ENCODE data around the gene PEBP1. TPM values are rescaled to one million over a fixed set of nuclear protein-coding genes. Genes with fewer than 3 reads are reported as not detected.

The PEBP1 gene
- total and polyA plus RNA-seq, 5 donors from 2014 or later: 75.2 to 359 (median 310) TPM

GRCh38 chr12:118102609-118103008 is 33.3 kb upstream of the PEBP1 start:
- H3K4me1 Mint-ChIP-seq: peaks cover 0 to 8% (median 6%) of the 10 kb centered on the region in 4 donors
- H3K36me3 ChIP-seq (ENCODE audit: control insufficient read depth, insufficient read depth, low read length): no peaks in the 10 kb centered on the region
- H3K36me3 Mint-ChIP-seq: no peaks in the 10 kb centered on the region
- peak overlapping the region; percentile 72 to 96 (median 86) for H3K4me3 Mint-ChIP-seq
- H3K9me3 Mint-ChIP-seq: peaks cover 0 to 4% (median 0%) of the 10 kb centered on the region in 7 donors
- no peak overlapping the region for H3K27ac ChIP-seq (ENCODE audit: insufficient read depth, low read length, poor library complexity, severe bottlenecking)
- ATAC-seq (ENCODE audit: low read depth in 2 of 2): no peak
- H3K27me3 ChIP-seq (ENCODE audit: control insufficient read depth, insufficient read depth, low read length): peaks cover 3% of the 10 kb centered on the region
- H3K4me1 ChIP-seq (ENCODE audit: control insufficient read depth, insufficient read depth, low read length, poor library complexity, severe bottlenecking): peaks cover 17% of the 10 kb centered on the region
- peak overlapping the region in 1 of 3 donors; percentile 28 for H3K27ac Mint-ChIP-seq
- H3K4me3 ChIP-seq (ENCODE audit: low read depth, low read length): no peak overlapping the region
- no peak for DNase-seq
- no peaks in the 10 kb centered on the region for H3K9me3 ChIP-seq (ENCODE audit: control insufficient read depth in 2 of 2, low read length in 2 of 2)
- H3K27me3 Mint-ChIP-seq: peaks cover 39% of the 10 kb centered on the region

GRCh38 chr12:118103201-118103600 is 32.7 kb upstream of the PEBP1 start:
- peak; percentile 8 to 14 for ATAC-seq (ENCODE audit: low read depth in 2 of 2)
- Mint-ChIP-seq H3K9me3 (peaks cover 0 to 4% (median 0%) of the 10 kb centered on the region in 7 donors), H3K4me1 (peaks cover 0 to 8% (median 6%) of the 10 kb centered on the region in 4 donors), H3K27ac (no peak overlapping the region), H3K27me3 (peaks cover 39% of the 10 kb centered on the region), H3K4me3 (peak overlapping the region; percentile 72 to 96 (median 86)), H3K36me3 (no peaks in the 10 kb centered on the region)
- no peaks in the 10 kb centered on the region for H3K9me3 ChIP-seq (ENCODE audit: control insufficient read depth in 2 of 2, low read length in 2 of 2)
- no peaks in the 10 kb centered on the region for H3K36me3 ChIP-seq (ENCODE audit: control insufficient read depth, insufficient read depth, low read length)
- no peak overlapping the region for H3K27ac ChIP-seq (ENCODE audit: insufficient read depth, low read length, poor library complexity, severe bottlenecking)
- H3K4me1 ChIP-seq (ENCODE audit: control insufficient read depth, insufficient read depth, low read length, poor library complexity, severe bottlenecking): peaks cover 17% of the 10 kb centered on the region
- H3K27me3 ChIP-seq (ENCODE audit: control insufficient read depth, insufficient read depth, low read length): peaks cover 3% of the 10 kb centered on the region
- DNase-seq: peak in 1 of 3 donors; percentile 34
- peak overlapping the region; percentile 32 for H3K4me3 ChIP-seq (ENCODE audit: low read depth, low read length)

- Histone ChIP-seq H3K27ac (ENCODE audit: insufficient read depth, low read length, poor library complexity, severe bottlenecking) (no peak within 1 kb of the TSS), H3K9me3 (ENCODE audit: control insufficient read depth in 2 of 2, low read length in 2 of 2) (no peaks in the 10 kb centered on the region), H3K27me3 (ENCODE audit: control insufficient read depth, insufficient read depth, low read length) (peaks cover 3% of the 10 kb centered on the region), H3K4me1 (ENCODE audit: control insufficient read depth, insufficient read depth, low read length, poor library complexity, severe bottlenecking) (peaks cover 17% of the 10 kb centered on the region), H3K36me3 (ENCODE audit: control insufficient read depth, insufficient read depth, low read length) (no peaks in the 10 kb centered on the region), H3K4me3 (ENCODE audit: low read depth, low read length) (peak within 1 kb of the TSS; percentile 61)
- peaks cover 0 to 8% (median 6%) of the 10 kb centered on the region in 4 donors for H3K4me1 Mint-ChIP-seq
- peaks cover 0 to 4% (median 0%) of the 10 kb centered on the region in 7 donors for H3K9me3 Mint-ChIP-seq
- peak within 1 kb of the TSS in 1 of 3 donors; percentile 28 for H3K27ac Mint-ChIP-seq
- ATAC-seq (ENCODE audit: low read depth in 2 of 2) (peak; percentile 42 to 50), DNase-seq (peak in 1 of 3 donors; percentile 32)
- H3K36me3 Mint-ChIP-seq: no peaks in the 10 kb centered on the region
- peaks cover 39% of the 10 kb centered on the region for H3K27me3 Mint-ChIP-seq
- H3K4me3 Mint-ChIP-seq: peak within 1 kb of the TSS; percentile 77 to 96 (median 86)
Observed at GRCh38 chr12:118103601-118104382, 32.1 kb upstream of the PEBP1 start, which contains the start of gene VSIG10. Gene VSIG10, minus strand, starts transcription at chr12:118104011. Its CDS starts 340 bp downstream, at chr12:118103671.

- peaks cover 0 to 4% (median 0%) of the 10 kb centered on the region in 7 donors for H3K9me3 Mint-ChIP-seq
- Histone ChIP-seq H3K27ac (ENCODE audit: insufficient read depth, low read length, poor library complexity, severe bottlenecking) (no peak overlapping the region), H3K4me1 (ENCODE audit: control insufficient read depth, insufficient read depth, low read length, poor library complexity, severe bottlenecking) (peaks cover 17% of the 10 kb centered on the region), H3K27me3 (ENCODE audit: control insufficient read depth, insufficient read depth, low read length) (peaks cover 3% of the 10 kb centered on the region), H3K9me3 (ENCODE audit: control insufficient read depth in 2 of 2, low read length in 2 of 2) (no peaks in the 10 kb centered on the region), H3K4me3 (ENCODE audit: low read depth, low read length) (no peak overlapping the region), H3K36me3 (ENCODE audit: control insufficient read depth, insufficient read depth, low read length) (no peaks in the 10 kb centered on the region)
- H3K27ac Mint-ChIP-seq: no peak overlapping the region
- H3K36me3 Mint-ChIP-seq: no peaks in the 10 kb centered on the region
- ATAC-seq (ENCODE audit: low read depth in 2 of 2) (no peak), DNase-seq (no peak)
- no peak overlapping the region for H3K4me3 Mint-ChIP-seq
- peaks cover 26% of the 10 kb centered on the region for H3K27me3 Mint-ChIP-seq
- peaks cover 0 to 8% (median 6%) of the 10 kb centered on the region in 4 donors for H3K4me1 Mint-ChIP-seq
Observed at GRCh38 chr12:118107011-118107410, 28.9 kb upstream of the PEBP1 start.

GRCh38 chr12:118107694-118108093 is 28.2 kb upstream of the PEBP1 start:
- DNase-seq (no peak), ATAC-seq (ENCODE audit: low read depth in 2 of 2) (no peak)
- H3K27me3 ChIP-seq (ENCODE audit: control insufficient read depth, insufficient read depth, low read length): no peaks in the 10 kb centered on the region

GRCh38 chr12:118109088-118109487 is 26.8 kb upstream of the PEBP1 start:
- no peak overlapping the region for H3K27ac ChIP-seq (ENCODE audit: insufficient read depth, low read length, poor library complexity, severe bottlenecking)
- H3K4me3 ChIP-seq (ENCODE audit: low read depth, low read length): no peak overlapping the region
- DNase-seq (no peak), ATAC-seq (ENCODE audit: low read depth in 2 of 2) (no peak)
- H3K4me3 Mint-ChIP-seq: no peak overlapping the region
- no peaks in the 10 kb centered on the region for H3K9me3 ChIP-seq (ENCODE audit: control insufficient read depth in 2 of 2, low read length in 2 of 2)
- no peaks in the 10 kb centered on the region for H3K36me3 ChIP-seq (ENCODE audit: control insufficient read depth, insufficient read depth, low read length)
- peaks cover 0 to 5% (median 1%) of the 10 kb centered on the region in 4 donors for H3K4me1 Mint-ChIP-seq
- H3K27me3 Mint-ChIP-seq: peaks cover 16% of the 10 kb centered on the region
- H3K36me3 Mint-ChIP-seq: no peaks in the 10 kb centered on the region
- no peak overlapping the region for H3K27ac Mint-ChIP-seq
- H3K27me3 ChIP-seq (ENCODE audit: control insufficient read depth, insufficient read depth, low read length): no peaks in the 10 kb centered on the region
- H3K9me3 Mint-ChIP-seq: peaks cover 0 to 2% (median 0%) of the 10 kb centered on the region in 7 donors
- H3K4me1 ChIP-seq (ENCODE audit: control insufficient read depth, insufficient read depth, low read length, poor library complexity, severe bottlenecking): peaks cover 4% of the 10 kb centered on the region

More at GRCh38 chr12:118107694-118108093, 28.2 kb upstream of the PEBP1 start:
- Mint-ChIP-seq H3K27me3 (peaks cover 22% of the 10 kb centered on the region), H3K4me1 (peaks cover 0 to 8% (median 5%) of the 10 kb centered on the region in 4 donors), H3K4me3 (no peak overlapping the region), H3K36me3 (no peaks in the 10 kb centered on the region), H3K27ac (peak overlapping the region in 1 of 3 donors; percentile 74), H3K9me3 (peaks cover 0 to 4% (median 0%) of the 10 kb centered on the region in 7 donors)
- Histone ChIP-seq H3K4me3 (ENCODE audit: low read depth, low read length) (no peak overlapping the region), H3K27ac (ENCODE audit: insufficient read depth, low read length, poor library complexity, severe bottlenecking) (no peak overlapping the region), H3K9me3 (ENCODE audit: control insufficient read depth in 2 of 2, low read length in 2 of 2) (no peaks in the 10 kb centered on the region), H3K4me1 (ENCODE audit: control insufficient read depth, insufficient read depth, low read length, poor library complexity, severe bottlenecking) (peaks cover 17% of the 10 kb centered on the region), H3K36me3 (ENCODE audit: control insufficient read depth, insufficient read depth, low read length) (no peaks in the 10 kb centered on the region)

GRCh38 chr12:118119449-118119879 is 16.5 kb upstream of the PEBP1 start:
- H3K27me3 Mint-ChIP-seq: no peaks in the 10 kb centered on the region
- H3K9me3 Mint-ChIP-seq: no peaks in the 10 kb centered on the region
- no peak for ATAC-seq (ENCODE audit: low read depth in 2 of 2)

More at GRCh38 chr12:118119449-118119879, 16.5 kb upstream of the PEBP1 start:
- H3K27ac ChIP-seq (ENCODE audit: insufficient read depth, low read length, poor library complexity, severe bottlenecking): no peak overlapping the region
- H3K4me3 ChIP-seq (ENCODE audit: low read depth, low read length): no peak overlapping the region
- no peaks in the 10 kb centered on the region for H3K9me3 ChIP-seq (ENCODE audit: control insufficient read depth in 2 of 2, low read length in 2 of 2)
- H3K27me3 ChIP-seq (ENCODE audit: control insufficient read depth, insufficient read depth, low read length): no peaks in the 10 kb centered on the region
- Mint-ChIP-seq H3K36me3 (no peaks in the 10 kb centered on the region), H3K27ac (no peak overlapping the region), H3K4me3 (no peak overlapping the region), H3K4me1 (peaks cover 5 to 11% (median 7%) of the 10 kb centered on the region in 4 donors)
- no peak for DNase-seq
- H3K4me1 ChIP-seq (ENCODE audit: control insufficient read depth, insufficient read depth, low read length, poor library complexity, severe bottlenecking): no peaks in the 10 kb centered on the region
- H3K36me3 ChIP-seq (ENCODE audit: control insufficient read depth, insufficient read depth, low read length): no peaks in the 10 kb centered on the region

Measured in CD4-positive, CD25-positive, alpha-beta regulatory T cell (primary cell).